ENCODE data around the gene KSR1. TPM values are rescaled to one million over a fixed set of nuclear protein-coding genes. Genes with fewer than 3 reads are reported as not detected.

Gene KSR1
- total RNA-seq, 6 donors from 2014 or later: 23.0 to 94.3 (median 60.9) TPM

DNA sequence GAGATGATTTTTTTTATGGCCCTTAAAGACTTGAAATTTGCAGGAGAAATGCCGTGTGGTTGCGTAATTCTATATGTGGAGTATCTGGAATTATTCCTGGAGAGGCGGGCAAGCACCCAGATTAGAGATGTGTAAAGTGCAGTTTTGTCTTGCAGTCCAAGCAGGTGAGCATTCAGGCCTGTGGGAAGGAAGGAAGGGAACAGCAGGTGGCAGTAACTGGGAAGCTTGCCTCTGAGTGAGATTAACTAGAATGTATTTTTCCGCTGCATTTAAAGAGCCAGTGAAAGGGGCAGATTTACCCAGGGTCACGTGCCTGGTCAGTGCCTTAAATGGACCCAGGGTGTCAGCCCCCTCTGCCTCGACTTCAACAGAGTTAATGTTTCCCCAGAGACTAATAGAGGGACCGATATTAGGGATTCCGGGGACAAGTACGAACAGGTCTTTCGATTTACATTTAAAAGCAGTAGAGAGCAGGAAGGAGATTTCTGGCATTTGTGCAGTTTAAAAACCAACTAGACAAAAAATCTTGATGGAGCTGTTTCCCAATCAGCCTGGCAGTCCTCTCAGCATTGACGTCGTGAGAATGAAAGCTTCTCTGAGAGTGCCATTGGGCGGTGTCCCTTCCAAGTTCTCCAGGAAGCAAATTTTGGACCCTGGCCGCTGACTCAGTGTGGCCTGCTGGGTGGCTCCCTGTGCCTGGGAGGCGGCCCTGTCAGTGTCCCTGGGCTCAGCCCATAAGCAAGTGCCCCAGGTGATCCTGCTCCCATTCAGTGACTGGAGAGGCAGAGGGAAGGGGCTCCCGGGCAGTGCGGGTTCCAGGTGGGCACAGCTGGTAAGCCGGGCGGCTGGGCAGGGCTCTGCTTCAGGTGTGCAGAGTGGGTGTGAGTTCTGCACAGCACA lies 38.2 kb downstream of the KSR1 start:
- Histone ChIP-seq H3K27me3 (no peaks in the 10 kb centered on the region), H3K4me3 (peak overlapping the region in 3 of 4 donors; percentile 1 to 29 (median 24)), H3K36me3 (no peaks in the 10 kb centered on the region), H3K4me1 (peaks cover 31 to 50% (median 41%) of the 10 kb centered on the region in 4 donors), H3K9me3 (no peaks in the 10 kb centered on the region), H3K27ac (peak overlapping the region; percentile 63 to 92 (median 79))
- TF ChIP-seq POLR2AphosphoS5 (IDR thresholded peaks at IDR 0.05) (peak; percentile 35 to 50), EP300 (IDR thresholded peaks at IDR 0.05) (peak in 1 of 4 donors; percentile 30), POLR2A (IDR thresholded peaks at IDR 0.05) (peak in 1 of 4 donors; percentile 46)
- TF ChIP-seq, protein P1, sequence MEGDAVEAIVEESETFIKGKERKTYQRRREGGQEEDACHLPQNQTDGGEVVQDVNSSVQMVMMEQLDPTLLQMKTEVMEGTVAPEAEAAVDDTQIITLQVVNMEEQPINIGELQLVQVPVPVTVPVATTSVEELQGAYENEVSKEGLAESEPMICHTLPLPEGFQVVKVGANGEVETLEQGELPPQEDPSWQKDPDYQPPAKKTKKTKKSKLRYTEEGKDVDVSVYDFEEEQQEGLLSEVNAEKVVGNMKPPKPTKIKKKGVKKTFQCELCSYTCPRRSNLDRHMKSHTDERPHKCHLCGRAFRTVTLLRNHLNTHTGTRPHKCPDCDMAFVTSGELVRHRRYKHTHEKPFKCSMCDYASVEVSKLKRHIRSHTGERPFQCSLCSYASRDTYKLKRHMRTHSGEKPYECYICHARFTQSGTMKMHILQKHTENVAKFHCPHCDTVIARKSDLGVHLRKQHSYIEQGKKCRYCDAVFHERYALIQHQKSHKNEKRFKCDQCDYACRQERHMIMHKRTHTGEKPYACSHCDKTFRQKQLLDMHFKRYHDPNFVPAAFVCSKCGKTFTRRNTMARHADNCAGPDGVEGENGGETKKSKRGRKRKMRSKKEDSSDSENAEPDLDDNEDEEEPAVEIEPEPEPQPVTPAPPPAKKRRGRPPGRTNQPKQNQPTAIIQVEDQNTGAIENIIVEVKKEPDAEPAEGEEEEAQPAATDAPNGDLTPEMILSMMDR (IDR thresholded peaks at IDR 0.05): peak in 4 of 6 experiments; percentile 38 to 58 (median 49)
- peak; percentile 92 for ATAC-seq (ENCODE audit: low FRiP score in 2 of 2)
- 43 to 48% methylated on average over 16 to 19 of the region's 19 CpGs for whole genome bisulfite sequencing, 2 donors
- DNase-seq: peak; percentile 80 to 93

GRCh38 chr17:27495460-27495859 lies 39.2 kb downstream of the KSR1 start:
- Histone ChIP-seq H3K27me3 (no peaks in the 10 kb centered on the region), H3K9me3 (no peaks in the 10 kb centered on the region), H3K27ac (peak overlapping the region; percentile 63 to 92 (median 79)), H3K4me1 (peaks cover 25 to 48% (median 36%) of the 10 kb centered on the region in 4 donors), H3K4me3 (no peak overlapping the region), H3K36me3 (no peaks in the 10 kb centered on the region)
- no peak for TF ChIP-seq EP300 (IDR thresholded peaks at IDR 0.05)
- TF ChIP-seq, protein P1 (IDR thresholded peaks at IDR 0.05): no peak
- no peak for TF ChIP-seq POLR2A (IDR thresholded peaks at IDR 0.05)
- no peak for TF ChIP-seq POLR2AphosphoS5 (IDR thresholded peaks at IDR 0.05)
- peak in 1 of 2 donors; percentile 5 for ATAC-seq (ENCODE audit: low FRiP score in 2 of 2)
- DNase-seq: no peak
- 89 to 92% methylated on average over 4 to 6 of the region's 6 CpGs for WGBS, 2 donors

- 73 to 79% methylated on average over 5 of the region's 5 CpGs for whole genome bisulfite sequencing, 2 donors
- TF ChIP-seq POLR2A (IDR thresholded peaks at IDR 0.05): no peak
- no peak for TF ChIP-seq EP300 (IDR thresholded peaks at IDR 0.05)
- TF ChIP-seq, protein P1 (IDR thresholded peaks at IDR 0.05): no peak
- no peak for TF ChIP-seq POLR2AphosphoS5 (IDR thresholded peaks at IDR 0.05)
- H3K27ac ChIP-seq: no peak overlapping the region
- no peak for ATAC-seq (ENCODE audit: low FRiP score in 2 of 2)
- H3K4me1 ChIP-seq: peaks cover 25 to 48% (median 36%) of the 10 kb centered on the region in 4 donors
- H3K4me3 ChIP-seq: no peak overlapping the region
- no peaks in the 10 kb centered on the region for H3K27me3 ChIP-seq
- H3K36me3 ChIP-seq: no peaks in the 10 kb centered on the region
- no peak for DNase-seq
- no peaks in the 10 kb centered on the region for H3K9me3 ChIP-seq
These were observed 39.8 kb downstream of the KSR1 start for GRCh38 chr17:27496005-27496404.

DNA sequence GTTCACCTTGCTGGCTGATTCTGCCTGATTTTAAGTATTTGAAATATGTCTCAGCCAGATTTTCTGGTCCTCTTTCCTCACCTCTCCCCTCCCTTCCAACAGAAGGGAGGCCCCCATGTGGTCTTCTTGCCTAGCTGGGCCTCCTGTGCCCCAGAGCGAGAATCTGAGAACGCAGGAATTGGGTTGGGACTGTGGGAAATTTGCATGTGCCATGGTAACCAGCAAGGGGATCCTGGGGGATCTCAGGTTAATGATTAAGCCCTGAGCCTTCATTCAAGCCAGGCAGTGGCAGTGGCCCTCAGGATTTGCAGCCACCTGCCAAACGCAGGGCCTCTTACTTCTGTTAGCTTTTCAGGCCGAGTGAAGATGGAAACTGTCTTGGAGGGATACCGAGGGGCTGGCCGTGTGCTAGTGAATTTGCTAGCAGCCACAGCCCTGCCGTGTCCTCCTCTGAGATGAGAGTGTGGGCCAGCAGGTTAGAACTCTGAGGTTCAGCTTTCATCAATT lies 40.2 kb downstream of the KSR1 start:
- H3K27me3 ChIP-seq: no peaks in the 10 kb centered on the region
- no peak overlapping the region for H3K4me3 ChIP-seq
- H3K9me3 ChIP-seq: no peaks in the 10 kb centered on the region
- DNase-seq (peak in 1 of 2 donors; percentile 47), ATAC-seq (ENCODE audit: low FRiP score in 2 of 2) (no peak)
- TF ChIP-seq POLR2A (IDR thresholded peaks at IDR 0.05): no peak
- TF ChIP-seq, protein P1 (IDR thresholded peaks at IDR 0.05): no peak
- no peaks in the 10 kb centered on the region for H3K36me3 ChIP-seq
- no peak overlapping the region for H3K27ac ChIP-seq
- H3K4me1 ChIP-seq: peaks cover 25 to 48% (median 36%) of the 10 kb centered on the region in 4 donors
- WGBS, 2 donors: 67 to 70% methylated on average over 7 of the region's 7 CpGs

Measured in upper lobe of left lung (tissue), 6 donors.